Body of pancreas (tissue), 4 donors: Measurements from ENCODE around the gene ZCCHC7. TPM values are rescaled to one million over a fixed set of nuclear protein-coding genes. Genes with fewer than 3 reads are reported as not detected.
"Not testable (repeated sequence)": the region's sequence is repeated elsewhere in the genome, so short reads cannot be mapped to it uniquely, and the experiment has no call there.

ENCODE experiments used
- ATAC-seq: fragments of 150-250 bp; one replicate; pipeline ENCODE4 v1.9.1; 2016
- DNase-seq, 4 donors: peaks; one replicate each; pipeline ENCODE4 v3.0.0-alpha.2; 2019
- H3K27ac ChIP-seq, 4 donors: fragments of 200-600 bp; sonication (generic); 1 replicate in 3 of 4; 2 replicates in 1 of 4; pipeline versions ENCODE4 v1.5.1 to v1.6.1; 2016 to 2019; ENCODE audit warnings: mild to moderate bottlenecking in 1 of 4, mixed read lengths in 1 of 4, moderate library complexity in 1 of 4
- H3K27me3 ChIP-seq, 2 donors: fragments of 200-600 bp; sonication (generic); one replicate each; pipeline ENCODE4 v1.6.0; 2016; ENCODE audit warnings: mild to moderate bottlenecking in 1 of 2
- H3K36me3 ChIP-seq, 2 donors: fragments of 200-600 bp; sonication (generic); replicated peaks in 1 of 2; 2 replicates each; pipeline ENCODE4 v1.5.1; 2016; ENCODE audit warnings: low read depth in 2 of 2; ENCODE audit not compliant: insufficient read depth in 1 of 2
- H3K4me1 ChIP-seq: fragments of 200-600 bp; sonication (generic); one replicate; pipeline ENCODE4 v1.6.0; 2016
- H3K4me3 ChIP-seq, 2 donors: fragments of 200-600 bp; sonication (generic); 1 replicate in 1 of 2; 2 replicates in 1 of 2; pipeline ENCODE4 v1.5.1; 2016 to 2019
- H3K9me3 ChIP-seq, 3 donors: fragments of 200-600 bp; sonication (generic); 1 replicate in 2 of 3; 2 replicates in 1 of 3; pipeline ENCODE4 v1.5.1; 2016
- POLR2A ChIP-seq, 3 donors: fragments of 450-650 bp; IDR thresholded peaks; one replicate each; pipeline ENCODE4 v1.6.1; 2016; ENCODE audit warnings: antibody characterized with exemption in 3 of 3, mild to moderate bottlenecking in 2 of 3
- WGBS, 2 donors: methylation state at CpG; one replicate each; pipeline ENCODE4 v1.1.5; 2017; 5-methylcytosine and 5-hydroxymethylcytosine counted together
- intact Hi-C: fragments of 100-400 bp; cut with DNase I; formaldehyde crosslinking; loops from one replicate; pipeline ENCODE4 v1.15.1; 2023
- total RNA-seq, 2 donors: library from RNA; depleted of rRNA; stranded (reverse); fragments of >200 nt; gene quantifications; one replicate each; pipeline ENCODE4 v1.1.0, GENCODE V29; 2016
- TF ChIP-seq, protein P1 (sequence below), 7 experiments: fragments of 450-650 bp in 4 of 7; fragments of 200-600 bp in 3 of 7; sonication (generic) in 3 of 7; IDR thresholded peaks; one replicate each; pipeline ENCODE4 v1.5.1; 2016 to 2019; ENCODE audit warnings: antibody characterized with exemption in 7 of 7

The ZCCHC7 gene
- total RNA-seq, 2 donors from 2014 or later: 10.1 to 18.1 TPM

- H3K9me3 ChIP-seq: no peaks in the 10 kb centered on the region
- H3K4me1 ChIP-seq: no peaks in the 10 kb centered on the region
- intact Hi-C loops: no loop called here
- no peak overlapping the region for H3K4me3 ChIP-seq
- TF ChIP-seq, protein P1, sequence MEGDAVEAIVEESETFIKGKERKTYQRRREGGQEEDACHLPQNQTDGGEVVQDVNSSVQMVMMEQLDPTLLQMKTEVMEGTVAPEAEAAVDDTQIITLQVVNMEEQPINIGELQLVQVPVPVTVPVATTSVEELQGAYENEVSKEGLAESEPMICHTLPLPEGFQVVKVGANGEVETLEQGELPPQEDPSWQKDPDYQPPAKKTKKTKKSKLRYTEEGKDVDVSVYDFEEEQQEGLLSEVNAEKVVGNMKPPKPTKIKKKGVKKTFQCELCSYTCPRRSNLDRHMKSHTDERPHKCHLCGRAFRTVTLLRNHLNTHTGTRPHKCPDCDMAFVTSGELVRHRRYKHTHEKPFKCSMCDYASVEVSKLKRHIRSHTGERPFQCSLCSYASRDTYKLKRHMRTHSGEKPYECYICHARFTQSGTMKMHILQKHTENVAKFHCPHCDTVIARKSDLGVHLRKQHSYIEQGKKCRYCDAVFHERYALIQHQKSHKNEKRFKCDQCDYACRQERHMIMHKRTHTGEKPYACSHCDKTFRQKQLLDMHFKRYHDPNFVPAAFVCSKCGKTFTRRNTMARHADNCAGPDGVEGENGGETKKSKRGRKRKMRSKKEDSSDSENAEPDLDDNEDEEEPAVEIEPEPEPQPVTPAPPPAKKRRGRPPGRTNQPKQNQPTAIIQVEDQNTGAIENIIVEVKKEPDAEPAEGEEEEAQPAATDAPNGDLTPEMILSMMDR (IDR thresholded peaks at IDR 0.05): no peak
- TF ChIP-seq POLR2A (IDR thresholded peaks at IDR 0.05): no peak
- no peak for DNase-seq
- ATAC-seq: no peak
- H3K27ac ChIP-seq: no peak overlapping the region
- H3K36me3 ChIP-seq: no peaks in the 10 kb centered on the region
- H3K27me3 ChIP-seq: no peaks in the 10 kb centered on the region
These were observed 16.0 kb upstream of the ZCCHC7 start for GRCh38 chr9:37104183-37104889.

DNA sequence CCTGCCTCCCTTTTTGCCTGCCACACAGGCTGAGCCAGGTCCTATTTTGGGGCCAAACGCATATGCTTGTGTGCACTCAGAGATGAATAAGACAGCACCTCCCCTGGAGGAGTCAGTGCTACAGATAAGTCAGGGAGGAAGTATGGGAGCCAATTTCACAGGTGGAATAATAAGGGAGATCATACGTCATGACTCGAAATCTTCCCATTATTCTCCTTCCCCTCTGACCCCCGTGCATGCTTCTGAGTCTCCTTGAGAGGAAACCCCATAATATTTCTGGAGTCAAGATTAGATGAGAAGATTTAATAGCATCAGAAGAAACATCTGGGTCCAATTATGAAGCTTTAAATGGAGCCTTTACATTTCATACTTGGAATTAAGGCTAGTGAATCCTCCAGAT, 15.1 kb upstream of the ZCCHC7 start:
- H3K36me3 ChIP-seq: no peaks in the 10 kb centered on the region
- H3K27me3 ChIP-seq: no peaks in the 10 kb centered on the region
- no peak for TF ChIP-seq POLR2A (IDR thresholded peaks at IDR 0.05)
- TF ChIP-seq, protein P1 (IDR thresholded peaks at IDR 0.05): no peak
- H3K9me3 ChIP-seq: no peaks in the 10 kb centered on the region
- H3K4me1 ChIP-seq: no peaks in the 10 kb centered on the region
- no peak for DNase-seq
- no peak overlapping the region for H3K27ac ChIP-seq
- WGBS, 2 donors: 51 to 54% methylated on average over 4 of the region's 4 CpGs
- intact Hi-C loops: no loop called here
- no peak for ATAC-seq
- H3K4me3 ChIP-seq: no peak overlapping the region

DNA sequence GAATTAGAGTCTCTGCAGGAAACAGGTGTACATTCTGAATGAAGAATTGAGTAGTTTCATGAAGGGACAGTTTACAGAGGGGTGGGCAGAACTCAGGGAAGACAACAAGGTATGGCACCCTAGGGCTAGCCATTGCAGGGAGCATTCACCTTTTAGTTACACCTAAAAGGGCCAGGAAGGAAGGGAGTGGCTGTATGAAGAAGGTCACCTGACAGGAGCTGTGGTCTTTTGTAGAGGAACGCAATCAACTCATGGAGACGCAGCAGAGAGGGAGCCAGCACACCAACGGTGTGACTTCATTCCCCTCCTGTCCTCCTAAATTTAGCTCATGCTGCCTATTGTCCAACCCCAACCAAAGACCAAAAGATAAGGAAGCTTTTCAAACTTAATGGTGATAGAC, 12.7 kb upstream of the ZCCHC7 start:
- intact Hi-C loops: no loop called here
- H3K36me3 ChIP-seq: no peaks in the 10 kb centered on the region
- H3K27ac ChIP-seq: no peak overlapping the region
- 61 to 77% methylated on average over 3 of the region's 3 CpGs for WGBS, 2 donors
- H3K9me3 ChIP-seq: no peaks in the 10 kb centered on the region
- H3K27me3 ChIP-seq: no peaks in the 10 kb centered on the region
- no peaks in the 10 kb centered on the region for H3K4me1 ChIP-seq
- ATAC-seq (no peak), DNase-seq (no peak)
- no peak overlapping the region for H3K4me3 ChIP-seq
- TF ChIP-seq, protein P1 (IDR thresholded peaks at IDR 0.05): no peak
- TF ChIP-seq POLR2A (IDR thresholded peaks at IDR 0.05): no peak

DNA sequence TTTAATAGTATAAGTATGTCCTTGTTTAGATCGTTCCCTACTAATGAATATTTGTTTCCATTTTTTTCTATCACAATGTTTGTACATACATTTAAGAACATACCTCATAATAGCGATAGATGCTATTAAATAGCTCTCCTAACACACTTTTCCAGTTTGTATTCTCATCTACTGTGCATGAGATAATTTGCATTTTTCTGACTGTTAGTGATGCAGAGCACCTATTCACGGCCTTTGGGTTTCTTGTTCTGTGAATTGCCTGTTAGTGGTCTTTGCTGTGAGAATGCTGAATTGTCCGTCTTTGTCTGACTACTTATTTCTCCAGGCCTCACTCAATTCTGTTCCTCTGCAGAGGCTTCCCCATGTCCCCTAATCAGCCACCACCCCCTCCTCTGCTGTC, 5.9 kb upstream of the ZCCHC7 start:
- 87 to 93% methylated on average over 4 of the region's 4 CpGs for WGBS, 2 donors
- intact Hi-C loops, H3K27ac ChIP-seq, DNase-seq, ATAC-seq, H3K4me3 ChIP-seq, H3K4me1 ChIP-seq, H3K9me3 ChIP-seq, H3K27me3 ChIP-seq, H3K36me3 ChIP-seq: not testable (repeated sequence)

- intact Hi-C loops: no loop called here
- DNase-seq (no peak), ATAC-seq (no peak)
- no peaks in the 10 kb centered on the region for H3K36me3 ChIP-seq
- H3K4me3 ChIP-seq: no peak overlapping the region
- TF ChIP-seq, protein P1 (IDR thresholded peaks at IDR 0.05): no peak
- TF ChIP-seq POLR2A (IDR thresholded peaks at IDR 0.05): no peak
- H3K27me3 ChIP-seq: no peaks in the 10 kb centered on the region
- H3K9me3 ChIP-seq: no peaks in the 10 kb centered on the region
- H3K4me1 ChIP-seq: peaks cover 24% of the 10 kb centered on the region
- H3K27ac ChIP-seq: no peak overlapping the region
- WGBS, 2 donors: 93 to 94% methylated on average over 3 of the region's 3 CpGs
These were observed 2.4 kb upstream of the ZCCHC7 start for GRCh38 chr9:37117956-37118355.
